HG03196 (cell line): Measurements from ENCODE around the gene GPC5.
"Not testable (repeated sequence)": the region's sequence is repeated elsewhere in the genome, so short reads cannot be mapped to it uniquely, and the experiment has no call there.

Source experiments
- ATAC-seq: cut with Tn5 transposase; IDR thresholded peaks from one replicate; pipeline ENCODE4 v1.9.1; 2021; ENCODE audit not compliant: unreplicated experiment

Gene GPC5

GRCh38 chr13:92429231-92429630 lies 1030.8 kb downstream of the GPC5 start:
- no peak for ATAC-seq

- ATAC-seq: no peak
Measured at GRCh38 chr13:92433386-92433785, 1035.0 kb downstream of the GPC5 start.

- no peak for ATAC-seq
Measured at GRCh38 chr13:92433963-92434362, 1035.5 kb downstream of the GPC5 start.

GRCh38 chr13:92436924-92437323 lies 1038.5 kb downstream of the GPC5 start:
- no peak for ATAC-seq

GRCh38 chr13:92444244-92444643 lies 1045.8 kb downstream of the GPC5 start:
- no peak for ATAC-seq

- ATAC-seq: no peak
Measured at GRCh38 chr13:92451060-92451459, 1052.6 kb downstream of the GPC5 start.

GRCh38 chr13:92452840-92453239 lies 1054.4 kb downstream of the GPC5 start:
- ATAC-seq: no peak

GRCh38 chr13:92459306-92459705 lies 1060.9 kb downstream of the GPC5 start:
- no peak for ATAC-seq

- ATAC-seq: no peak
Measured at GRCh38 chr13:92460479-92460878, 1062.1 kb downstream of the GPC5 start.

GRCh38 chr13:92461402-92461801 lies 1063.0 kb downstream of the GPC5 start:
- no peak for ATAC-seq

- no peak for ATAC-seq
Measured at GRCh38 chr13:92461831-92462230, 1063.4 kb downstream of the GPC5 start.

GRCh38 chr13:92463134-92463533 lies 1064.7 kb downstream of the GPC5 start:
- ATAC-seq: no peak

GRCh38 chr13:92473765-92474475 lies 1075.5 kb downstream of the GPC5 start:
- no peak for ATAC-seq

- no peak for ATAC-seq
Measured at GRCh38 chr13:92480387-92480786, 1082.0 kb downstream of the GPC5 start.

- not testable (repeated sequence) for ATAC-seq
Measured at GRCh38 chr13:92482790-92483189, 1084.4 kb downstream of the GPC5 start.

- ATAC-seq: no peak
Measured at GRCh38 chr13:92483894-92484293, 1085.5 kb downstream of the GPC5 start.

- ATAC-seq: no peak
Measured at GRCh38 chr13:92487238-92487637, 1088.8 kb downstream of the GPC5 start.

- no peak for ATAC-seq
Measured at GRCh38 chr13:92488249-92488852, 1089.9 kb downstream of the GPC5 start.

- ATAC-seq: no peak
Measured at GRCh38 chr13:92491839-92492238, 1093.4 kb downstream of the GPC5 start.

GRCh38 chr13:92494915-92495314 lies 1096.5 kb downstream of the GPC5 start:
- ATAC-seq: no peak

GRCh38 chr13:92500192-92500591 lies 1101.8 kb downstream of the GPC5 start:
- no peak for ATAC-seq

- no peak for ATAC-seq
Measured at GRCh38 chr13:92510416-92510815, 1112.0 kb downstream of the GPC5 start.

GRCh38 chr13:92512852-92513251 lies 1114.4 kb downstream of the GPC5 start:
- no peak for ATAC-seq
